Heart left ventricle (tissue), 16 donors: ENCODE results near the gene IL31. TPM values are rescaled to one million over a fixed set of nuclear protein-coding genes. Genes with fewer than 3 reads are reported as not detected.
A peak's percentile ranks its signal among the peaks of the same experiment; 100 is the strongest.

Source experiments
- ATAC-seq, 4 donors: fragments of 200-7000 bp; cut with Tn5 transposase; one replicate each; pipeline ENCODE4 v1.9.1; 2020 to 2022; ENCODE audit warnings: moderate library complexity in 4 of 4, mild to moderate bottlenecking in 3 of 4, moderate number of reproducible peaks in 1 of 4
- DNase-seq, 5 donors: peaks; one replicate each; pipeline ENCODE4 v3.0.0-alpha.2; 2020
- H3K27ac ChIP-seq, 12 donors: fragments of 200-600 bp; sonication (generic) in 4 of 12; one replicate each; pipeline versions ENCODE4 v1.5.0 to v1.8.0; 2016 to 2022; ENCODE audit warnings: mild to moderate bottlenecking in 2 of 12
- H3K27me3 ChIP-seq, 9 donors: fragments of 200-600 bp; sonication (generic) in 2 of 9; one replicate each; pipeline versions ENCODE4 v1.5.1 to v1.8.0; 2016 to 2022; ENCODE audit warnings: mild to moderate bottlenecking in 3 of 9
- H3K36me3 ChIP-seq, 9 donors: fragments of 200-600 bp; sonication (generic) in 2 of 9; one replicate each; pipeline versions ENCODE4 v1.5.0 to v1.8.0; 2018 to 2022; ENCODE audit warnings: mild to moderate bottlenecking in 2 of 9
- H3K4me1 ChIP-seq, 12 donors: fragments of 200-600 bp; sonication (generic) in 4 of 12; one replicate each; pipeline versions ENCODE4 v1.5.0 to v1.8.0; 2016 to 2022; ENCODE audit warnings: mild to moderate bottlenecking in 3 of 12
- H3K4me3 ChIP-seq, 12 donors: fragments of 200-600 bp; sonication (generic) in 4 of 12; one replicate each; pipeline versions ENCODE4 v1.5.0 to v1.8.0; 2017 to 2022; ENCODE audit warnings: mild to moderate bottlenecking in 9 of 12, moderate library complexity in 4 of 12
- H3K9me3 ChIP-seq, 12 donors: fragments of 200-600 bp; sonication (generic) in 4 of 12; one replicate each; pipeline versions ENCODE4 v1.5.0 to v1.8.0; 2016 to 2022; ENCODE audit warnings: mild to moderate bottlenecking in 1 of 12
- POLR2A ChIP-seq, 2 donors: fragments of 450-650 bp; IDR thresholded peaks; one replicate each; pipeline ENCODE4 v1.6.1; 2017; ENCODE audit warnings: antibody characterized with exemption in 2 of 2, mild to moderate bottlenecking in 2 of 2, moderate library complexity in 2 of 2
- WGBS, 4 donors: extraction: QIAGEN DNeasy Blood & Tissue Kit in 2 of 4; methylation state at CpG; one replicate each; pipeline versions ENCODE4 v1.1.5 to v1.1.7; 2013 to 2018; 5-methylcytosine and 5-hydroxymethylcytosine counted together
- intact Hi-C, 10 donors: fragments of 100-400 bp; cut with DNase I; formaldehyde crosslinking; loops; one replicate each; pipeline versions ENCODE4 v1.11.1 to v1.14.2; 2022
- polyA plus RNA-seq, 2 donors: library from polyadenylated mRNA; stranded (reverse); fragments of 200-250 nt; gene quantifications; one replicate each; pipeline ENCODE4 v1.2.3, GENCODE V29; 2013
- total RNA-seq, 9 donors: library from RNA; depleted of rRNA in 2 of 9; stranded (reverse); fragments of >200 nt in 2 of 9; fragmentation: NEBNext Ultra II Directional in 3 of 9; extraction: Animal tissue kit (Norgen Biotek cat#: 25700) in 3 of 9; gene quantifications; one replicate each; pipeline versions ENCODE4 v1.1.0 to v1.2.4, GENCODE V29; 2016 to 2023
- TF ChIP-seq, protein P1 (sequence below), 12 donors: fragments of 200-600 bp; sonication (generic) in 4 of 12; IDR thresholded peaks; one replicate each; pipeline versions ENCODE4 v1.5.0 to v1.8.0; 2018 to 2022; ENCODE audit warnings: antibody characterized with exemption in 12 of 12, mild to moderate bottlenecking in 5 of 12
- donor health status: ischemic (EF 13 %, LVEDD 7.1; RV severe dilation, severe dysfunction).
- donor health status: healthy with polysubstance abuse.
- donor health status: DM: no; HTN: yes; CAD: no.
- donor health status: DM: no; HTN: no; CAD: no.
- donor health status: ischemic (EF 25% LVEDD 6.9; RV normal size, moderate dysfunction).
- donor health status: ischemic (EF 25% LVEDD 5.7; RV mildly dilated, moderate dysfunction).
- donor health status: healthy.
- donor health status: DM: yes; HTN: yes; CAD: no.
- donor health status: ischemic (EF 35%, LVEDD 5.7; RV mildly dilated, moderate dysfunction).
- donor health status: nonischemic (EF 11% LVEDD 7.7; RV severe dilation, severe dysfunction).
- donor health status: DM: yes; HTN: yes; CAD: no.
- donor health status: PGD.
- donor health status: ischemic (EF 29% LVEDD 5.4; RV normal size, mild dysfunction).
- donor health status: nonischemic (EF 23%, LVEDD 6.1; RV moderate dilation, normal function).

Gene IL31
- total and polyA plus RNA-seq, 11 donors: not detected

DNA sequence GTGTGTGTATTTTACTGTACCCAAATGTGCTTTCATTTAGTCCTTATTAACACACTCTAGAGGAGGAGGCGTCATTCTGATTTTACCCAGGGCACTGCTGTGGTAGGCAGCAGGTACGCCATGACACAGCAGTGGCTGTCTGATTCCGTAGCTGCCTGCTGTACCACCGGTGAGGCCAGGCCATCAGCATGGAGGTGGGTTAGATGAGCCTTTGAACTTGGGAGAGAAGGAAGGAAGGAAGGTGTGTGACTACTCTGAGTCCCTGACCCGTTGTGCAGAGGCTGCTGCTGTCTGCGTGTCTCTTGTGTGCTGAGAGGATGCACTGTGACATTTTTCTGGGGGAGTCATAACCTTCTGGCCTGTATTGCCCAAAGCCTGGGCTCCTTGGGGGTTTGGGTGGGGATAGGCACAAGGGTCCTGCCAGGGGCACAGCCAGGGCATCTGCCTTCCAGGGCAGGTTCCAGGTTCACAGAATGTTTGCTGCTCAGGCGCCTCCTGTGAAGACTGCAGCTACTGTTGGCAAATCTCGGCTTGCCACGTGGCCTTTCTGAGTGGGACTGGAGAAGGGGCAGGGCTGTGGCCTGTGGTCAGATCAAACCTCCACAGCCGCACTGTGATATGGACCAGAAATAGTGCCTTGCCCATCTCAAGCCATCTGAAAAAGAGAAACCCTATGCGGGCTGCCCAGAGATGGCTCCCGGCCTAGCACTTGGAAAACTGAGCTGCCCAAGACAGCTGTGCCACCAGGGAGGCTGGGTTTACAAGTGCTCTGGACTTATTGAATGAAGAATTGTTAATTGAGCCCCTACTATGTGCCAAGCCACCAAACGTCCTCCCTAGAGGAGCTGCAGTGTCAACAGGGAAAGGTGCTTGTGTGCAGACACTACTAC lies 48.3 kb downstream of the IL31 start:
- DNase-seq (peak in 2 of 5 donors; percentile 11 to 54), ATAC-seq (peak in 1 of 4 donors; percentile 11)
- Histone ChIP-seq H3K4me3 (no peak overlapping the region), H3K9me3 (no peaks in the 10 kb centered on the region), H3K4me1 (peaks cover 0 to 54% (median 30%) of the 10 kb centered on the region in 12 donors), H3K27ac (peak overlapping the region in 1 of 12 donors; percentile 19), H3K36me3 (peaks cover 0 to 38% (median 34%) of the 10 kb centered on the region in 9 donors), H3K27me3 (no peaks in the 10 kb centered on the region)
- WGBS, 4 donors: 77 to 88% (median 80%) methylated on average over 12 to 13 of the region's 13 CpGs
- intact Hi-C loops: loop anchor here in 5 of 10 donors (5.0 to 10.0 kb wide), 2 partner anchors 208 to 211 kb away; partner anchors contain the start of gene CFAP251 (in 5 of the 5)
- no peak for TF ChIP-seq POLR2A (IDR thresholded peaks at IDR 0.05)
- TF ChIP-seq, protein P1, sequence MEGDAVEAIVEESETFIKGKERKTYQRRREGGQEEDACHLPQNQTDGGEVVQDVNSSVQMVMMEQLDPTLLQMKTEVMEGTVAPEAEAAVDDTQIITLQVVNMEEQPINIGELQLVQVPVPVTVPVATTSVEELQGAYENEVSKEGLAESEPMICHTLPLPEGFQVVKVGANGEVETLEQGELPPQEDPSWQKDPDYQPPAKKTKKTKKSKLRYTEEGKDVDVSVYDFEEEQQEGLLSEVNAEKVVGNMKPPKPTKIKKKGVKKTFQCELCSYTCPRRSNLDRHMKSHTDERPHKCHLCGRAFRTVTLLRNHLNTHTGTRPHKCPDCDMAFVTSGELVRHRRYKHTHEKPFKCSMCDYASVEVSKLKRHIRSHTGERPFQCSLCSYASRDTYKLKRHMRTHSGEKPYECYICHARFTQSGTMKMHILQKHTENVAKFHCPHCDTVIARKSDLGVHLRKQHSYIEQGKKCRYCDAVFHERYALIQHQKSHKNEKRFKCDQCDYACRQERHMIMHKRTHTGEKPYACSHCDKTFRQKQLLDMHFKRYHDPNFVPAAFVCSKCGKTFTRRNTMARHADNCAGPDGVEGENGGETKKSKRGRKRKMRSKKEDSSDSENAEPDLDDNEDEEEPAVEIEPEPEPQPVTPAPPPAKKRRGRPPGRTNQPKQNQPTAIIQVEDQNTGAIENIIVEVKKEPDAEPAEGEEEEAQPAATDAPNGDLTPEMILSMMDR (IDR thresholded peaks at IDR 0.05): no peak

DNA sequence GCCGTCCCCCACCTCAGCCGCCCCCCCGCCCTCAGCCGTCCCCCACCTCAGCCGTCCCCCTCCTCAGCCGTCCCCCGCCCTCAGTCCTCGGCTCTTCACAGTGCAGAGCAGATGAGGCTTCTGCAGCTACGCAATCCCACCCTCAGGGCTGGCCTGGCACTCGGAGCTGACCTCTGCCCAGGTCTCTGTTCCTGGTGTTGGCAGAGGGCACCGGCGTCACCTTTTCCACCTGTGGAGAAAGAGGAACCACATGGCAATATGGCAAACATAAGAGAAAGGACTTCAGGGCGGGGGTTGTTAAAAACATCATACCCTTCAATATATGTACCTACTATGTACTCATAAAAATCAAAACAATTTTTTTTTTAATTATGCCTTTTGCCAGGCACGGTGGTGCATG lies 49.7 kb downstream of the IL31 start:
- Histone ChIP-seq H3K36me3 (peaks cover 0 to 25% (median 21%) of the 10 kb centered on the region in 9 donors), H3K4me1 (peaks cover 0 to 54% (median 30%) of the 10 kb centered on the region in 12 donors), H3K27me3 (no peaks in the 10 kb centered on the region), H3K9me3 (no peaks in the 10 kb centered on the region), H3K27ac (peak overlapping the region in 1 of 12 donors; percentile 22), H3K4me3 (no peak overlapping the region)
- no peak for ATAC-seq
- intact Hi-C loops: loop anchor here in 3 of 10 donors (5.0 to 10.0 kb wide), 2 partner anchors 42 to 210 kb away; partner anchors contain the start of gene CFAP251 (in 2 of the 3)
- TF ChIP-seq, protein P1 (IDR thresholded peaks at IDR 0.05): no peak
- no peak for TF ChIP-seq POLR2A (IDR thresholded peaks at IDR 0.05)
- 85 to 91% (median 89%) methylated on average over 5 to 11 of the region's 14 CpGs for WGBS, 4 donors
- peak in 2 of 5 donors; percentile 19 to 26 for DNase-seq

DNA sequence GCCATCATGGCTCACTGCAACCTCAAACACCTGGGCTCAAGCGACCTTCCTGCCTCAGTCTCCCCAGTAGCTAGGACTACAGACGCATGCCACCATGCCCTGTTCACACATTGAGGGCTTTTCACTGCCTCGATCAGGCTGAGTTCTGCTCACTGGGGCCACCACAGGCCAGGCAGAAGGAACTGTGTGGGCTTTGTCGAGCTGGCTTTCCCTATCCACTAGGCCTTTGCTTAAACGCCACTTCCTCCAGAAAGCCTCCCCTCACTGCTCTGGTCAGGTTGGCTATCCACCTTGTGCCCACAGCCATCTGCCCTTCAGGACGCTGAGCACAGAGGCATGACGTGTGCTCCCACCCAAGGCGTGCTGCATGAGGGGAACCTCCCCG lies 50.3 kb downstream of the IL31 start:
- no peak overlapping the region for H3K4me3 ChIP-seq
- H3K4me1 ChIP-seq: peaks cover 0 to 54% (median 30%) of the 10 kb centered on the region in 12 donors

More for the DNA sequence above, 50.3 kb downstream of the IL31 start:
- peaks cover 0 to 19% (median 15%) of the 10 kb centered on the region in 9 donors for H3K36me3 ChIP-seq
- TF ChIP-seq POLR2A (IDR thresholded peaks at IDR 0.05): no peak
- TF ChIP-seq, protein P1 (IDR thresholded peaks at IDR 0.05): no peak
- 80 to 87% (median 84%) methylated on average over 8 to 9 of the region's 9 CpGs for WGBS, 4 donors
- intact Hi-C loops: loop anchor here (1.0 to 10.0 kb wide), 5 partner anchors 41 to 209 kb away; partner anchors contain the start of gene CFAP251 (in 4 of the 10)
- DNase-seq: peak in 2 of 5 donors; percentile 21 to 52
- no peak for ATAC-seq
- H3K9me3 ChIP-seq: no peaks in the 10 kb centered on the region
- H3K27ac ChIP-seq: peak overlapping the region in 1 of 12 donors; percentile 64
- H3K27me3 ChIP-seq: no peaks in the 10 kb centered on the region
